Uterus (tissue), 4 donors: ENCODE measurements around the gene SLC38A10. TPM values are rescaled to one million over a fixed set of nuclear protein-coding genes. Genes with fewer than 3 reads are reported as not detected.

Source experiments
- DNase-seq, 2 donors: peaks; one replicate each; pipeline ENCODE4 v3.0.0-alpha.2; 2019 to 2020
- H3K27ac ChIP-seq, 2 donors: fragments of 200-600 bp; sonication (generic); 1 replicate in 1 of 2; 2 replicates in 1 of 2; pipeline ENCODE4 v1.5.1; 2016 to 2018
- H3K27me3 ChIP-seq, 2 donors: fragments of 200-600 bp; sonication (generic); one replicate each; pipeline ENCODE4 v1.5.1; 2018 to 2019; ENCODE audit warnings: control low read depth in 1 of 2
- H3K36me3 ChIP-seq, 2 donors: fragments of 200-600 bp; sonication (generic); one replicate each; pipeline ENCODE4 v1.5.1; 2019; ENCODE audit warnings: control low read depth in 1 of 2
- H3K4me1 ChIP-seq, 2 donors: fragments of 200-600 bp; sonication (generic); one replicate each; pipeline ENCODE4 v1.5.1; 2018 to 2019; ENCODE audit warnings: control low read depth in 1 of 2
- H3K4me3 ChIP-seq, 2 donors: fragments of 200-600 bp; sonication (generic); 1 replicate in 1 of 2; 2 replicates in 1 of 2; pipeline ENCODE4 v1.5.1; 2018 to 2019; ENCODE audit warnings: mild to moderate bottlenecking in 1 of 2
- H3K9me3 ChIP-seq, 2 donors: fragments of 200-600 bp; sonication (generic); one replicate each; pipeline ENCODE4 v1.5.1; 2019; ENCODE audit warnings: control low read depth in 1 of 2
- POLR2A ChIP-seq, 2 donors: fragments of 450-650 bp; IDR thresholded peaks; one replicate each; pipeline ENCODE4 v1.6.1; 2016; ENCODE audit warnings: antibody characterized with exemption in 2 of 2, mild to moderate bottlenecking in 1 of 2, moderate library complexity in 1 of 2
- intact Hi-C: fragments of 100-400 bp; cut with DNase I; formaldehyde crosslinking; loops from one replicate; pipeline ENCODE4 v1.15.1; 2023; ENCODE audit warnings: low total_unique reads
- total RNA-seq, 4 donors: library from RNA; depleted of rRNA in 3 of 4; stranded (reverse); fragments of >200 nt in 3 of 4; gene quantifications; one replicate each; pipeline versions ENCODE4 v1.1.0 to v1.2.4, GENCODE V29; 2014 to 2023
- TF ChIP-seq, protein P1 (sequence below), 4 experiments: fragments of 200-600 bp in 2 of 4; fragments of 450-650 bp in 2 of 4; sonication (generic) in 2 of 4; IDR thresholded peaks; one replicate each; pipeline ENCODE4 v1.5.1; 2016 to 2019; ENCODE audit warnings: antibody characterized with exemption in 4 of 4, mild to moderate bottlenecking in 2 of 4, moderate library complexity in 1 of 4
- donor health status: DM: yes; HTN: yes; CAD: no.

The SLC38A10 gene
- total RNA-seq, 4 donors from 2014 or later, result 50.7 to 55.4 (median 53.3) TPM

- Histone ChIP-seq H3K4me3 (no peak overlapping the region), H3K27ac (no peak overlapping the region), H3K9me3 (no peaks in the 10 kb centered on the region), H3K4me1 (no peaks in the 10 kb centered on the region), H3K36me3 (no peaks in the 10 kb centered on the region), H3K27me3 (no peaks in the 10 kb centered on the region)
- DNase-seq, result no peak
- intact Hi-C loops, result no loop called here
- no peak for TF ChIP-seq POLR2A (IDR thresholded peaks at IDR 0.05)
- TF ChIP-seq, protein P1, sequence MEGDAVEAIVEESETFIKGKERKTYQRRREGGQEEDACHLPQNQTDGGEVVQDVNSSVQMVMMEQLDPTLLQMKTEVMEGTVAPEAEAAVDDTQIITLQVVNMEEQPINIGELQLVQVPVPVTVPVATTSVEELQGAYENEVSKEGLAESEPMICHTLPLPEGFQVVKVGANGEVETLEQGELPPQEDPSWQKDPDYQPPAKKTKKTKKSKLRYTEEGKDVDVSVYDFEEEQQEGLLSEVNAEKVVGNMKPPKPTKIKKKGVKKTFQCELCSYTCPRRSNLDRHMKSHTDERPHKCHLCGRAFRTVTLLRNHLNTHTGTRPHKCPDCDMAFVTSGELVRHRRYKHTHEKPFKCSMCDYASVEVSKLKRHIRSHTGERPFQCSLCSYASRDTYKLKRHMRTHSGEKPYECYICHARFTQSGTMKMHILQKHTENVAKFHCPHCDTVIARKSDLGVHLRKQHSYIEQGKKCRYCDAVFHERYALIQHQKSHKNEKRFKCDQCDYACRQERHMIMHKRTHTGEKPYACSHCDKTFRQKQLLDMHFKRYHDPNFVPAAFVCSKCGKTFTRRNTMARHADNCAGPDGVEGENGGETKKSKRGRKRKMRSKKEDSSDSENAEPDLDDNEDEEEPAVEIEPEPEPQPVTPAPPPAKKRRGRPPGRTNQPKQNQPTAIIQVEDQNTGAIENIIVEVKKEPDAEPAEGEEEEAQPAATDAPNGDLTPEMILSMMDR (IDR thresholded peaks at IDR 0.05), result peak in 3 of 4 experiments; percentile 6 to 22 (median 7)
Measured at GRCh38 chr17:81322271-81323082, 27.4 kb upstream of the SLC38A10 start.

DNA sequence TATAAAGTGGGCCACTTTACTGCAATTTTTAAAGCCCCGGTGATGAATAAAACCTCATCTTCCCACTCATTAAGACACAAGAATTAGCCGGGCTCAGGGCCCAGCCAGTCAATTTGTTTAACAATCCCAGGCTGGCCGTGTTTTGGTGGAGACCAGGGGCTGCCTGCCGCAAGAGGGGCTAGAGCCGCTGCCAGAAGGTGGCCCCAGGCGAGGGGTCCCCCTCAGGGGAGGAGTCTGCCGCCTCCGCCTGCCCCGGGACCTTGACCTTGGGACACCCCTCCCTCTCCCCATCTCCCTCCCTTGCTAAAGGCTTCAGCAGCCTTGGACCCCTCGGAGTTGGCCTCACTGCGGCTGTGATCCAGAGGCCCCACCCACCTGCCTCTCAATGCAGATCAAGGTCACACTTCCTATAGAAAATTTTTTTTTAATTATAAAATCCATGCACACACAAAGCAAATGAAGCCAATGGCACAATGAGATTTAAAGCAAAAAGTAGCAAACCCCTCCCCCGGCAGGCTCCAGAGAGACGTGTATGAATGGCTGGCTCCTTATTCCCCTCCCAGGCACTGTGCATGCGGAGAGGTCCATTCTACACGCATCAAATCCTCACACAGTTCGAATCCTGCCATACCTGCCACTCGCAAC, 23.0 kb upstream of the SLC38A10 start:
- no peak for DNase-seq
- H3K27me3 ChIP-seq, result no peaks in the 10 kb centered on the region
- intact Hi-C loops, result no loop called here
- H3K9me3 ChIP-seq, result no peaks in the 10 kb centered on the region
- no peak overlapping the region for H3K4me3 ChIP-seq
- TF ChIP-seq POLR2A (IDR thresholded peaks at IDR 0.05), result no peak
- TF ChIP-seq, protein P1 (IDR thresholded peaks at IDR 0.05), result no peak
- H3K36me3 ChIP-seq, result no peaks in the 10 kb centered on the region
- no peak overlapping the region for H3K27ac ChIP-seq
- H3K4me1 ChIP-seq, result peaks cover 0 to 4% of the 10 kb centered on the region in 2 donors

DNA sequence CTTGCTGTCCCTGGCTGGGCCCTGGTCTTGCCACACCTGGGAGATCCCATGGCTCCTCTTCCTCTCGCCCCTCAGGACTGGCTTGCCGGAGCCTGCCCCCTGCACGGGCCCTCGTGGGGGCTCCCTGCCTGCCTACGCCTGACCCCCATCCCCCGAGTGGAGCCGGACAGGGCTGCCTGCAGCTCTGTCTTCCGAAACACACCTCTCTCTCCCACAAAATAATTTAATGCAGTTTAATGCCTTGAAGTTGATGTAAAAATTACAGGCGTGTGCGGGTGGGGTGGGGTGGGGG, 22.4 kb upstream of the SLC38A10 start:
- intact Hi-C loops, result no loop called here
- Histone ChIP-seq H3K27me3 (no peaks in the 10 kb centered on the region), H3K36me3 (no peaks in the 10 kb centered on the region), H3K9me3 (no peaks in the 10 kb centered on the region), H3K4me3 (no peak overlapping the region), H3K4me1 (peaks cover 0 to 4% of the 10 kb centered on the region in 2 donors), H3K27ac (no peak overlapping the region)
- no peak for DNase-seq
- no peak for TF ChIP-seq POLR2A (IDR thresholded peaks at IDR 0.05)

DNA sequence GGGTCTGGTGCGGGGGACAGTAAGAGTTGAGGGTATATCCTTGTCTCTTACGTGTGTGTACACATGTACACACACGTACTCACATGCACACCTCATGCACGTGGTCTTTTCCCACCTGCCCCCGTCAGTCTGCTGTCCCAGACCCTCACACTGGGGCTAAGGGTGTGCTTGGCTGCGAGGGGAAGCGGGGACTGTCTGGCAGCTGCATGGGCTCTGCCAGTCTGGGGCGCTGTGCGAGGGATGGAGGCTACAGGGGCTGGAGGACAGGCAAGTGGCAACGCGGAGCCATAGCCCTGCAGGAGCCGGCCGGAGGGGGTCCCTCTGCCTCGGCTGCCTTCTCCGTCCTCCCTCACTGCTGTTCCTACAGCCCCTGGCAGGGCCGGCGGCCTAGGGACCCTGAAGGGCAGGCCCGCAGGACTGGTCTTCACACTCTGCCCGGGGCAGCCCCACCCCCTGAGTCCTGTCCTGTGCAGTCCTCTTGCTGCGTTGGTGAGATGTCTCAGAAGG, 20.8 kb upstream of the SLC38A10 start:
- no peaks in the 10 kb centered on the region for H3K36me3 ChIP-seq
- H3K27ac ChIP-seq, result no peak overlapping the region
- H3K27me3 ChIP-seq, result no peaks in the 10 kb centered on the region
- H3K9me3 ChIP-seq, result no peaks in the 10 kb centered on the region
- intact Hi-C loops, result no loop called here
- DNase-seq, result no peak
- H3K4me3 ChIP-seq, result no peak overlapping the region
- peaks cover 0 to 4% of the 10 kb centered on the region in 2 donors for H3K4me1 ChIP-seq
- no peak for TF ChIP-seq POLR2A (IDR thresholded peaks at IDR 0.05)
- TF ChIP-seq, protein P1 (IDR thresholded peaks at IDR 0.05), result no peak

DNA sequence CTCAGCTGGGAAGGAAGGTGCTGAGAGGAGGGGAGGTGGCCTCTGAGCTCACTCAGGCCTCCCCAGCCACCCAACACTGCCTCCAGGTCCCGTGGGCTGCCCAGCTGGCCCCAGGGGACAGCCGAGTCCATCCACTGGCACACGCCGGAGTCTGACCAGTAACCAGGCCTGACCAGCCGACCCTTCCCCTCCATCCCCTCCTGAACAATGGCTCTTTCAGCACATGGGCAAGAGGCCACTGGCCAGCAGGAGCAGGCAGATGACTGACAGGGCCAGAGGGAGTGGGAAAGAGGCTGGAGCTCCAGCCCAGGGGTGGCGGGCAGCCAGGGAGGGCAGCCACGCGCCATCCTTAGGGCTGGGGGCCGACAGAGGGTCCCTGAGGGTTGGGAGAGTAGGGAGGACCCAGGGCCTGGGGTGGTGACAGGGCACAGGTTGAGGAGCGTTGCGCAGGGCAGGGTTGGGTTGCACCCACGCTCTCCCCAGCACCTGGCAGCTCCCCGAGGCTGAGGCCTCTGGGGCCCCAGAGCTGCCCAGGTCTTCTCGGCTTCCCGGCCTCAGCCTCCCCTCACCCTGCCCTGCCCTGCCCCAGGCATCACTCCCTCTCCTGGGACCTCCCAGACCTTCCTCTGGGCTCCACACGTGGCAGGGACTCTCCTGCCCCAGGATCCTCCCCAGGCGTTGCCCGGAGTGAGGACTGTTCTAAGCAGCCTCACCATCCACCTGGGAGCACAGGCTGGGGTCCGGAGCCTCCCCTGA, 20.2 kb upstream of the SLC38A10 start:
- intact Hi-C loops, result no loop called here
- H3K9me3 ChIP-seq, result no peaks in the 10 kb centered on the region
- H3K27me3 ChIP-seq, result no peaks in the 10 kb centered on the region
- H3K4me1 ChIP-seq, result peaks cover 0 to 4% of the 10 kb centered on the region in 2 donors
- H3K4me3 ChIP-seq, result no peak overlapping the region
- DNase-seq, result no peak
- TF ChIP-seq, protein P1 (IDR thresholded peaks at IDR 0.05), result no peak
- TF ChIP-seq POLR2A (IDR thresholded peaks at IDR 0.05), result no peak
- no peaks in the 10 kb centered on the region for H3K36me3 ChIP-seq
- no peak overlapping the region for H3K27ac ChIP-seq
